HG02938 (cell line): ENCODE data around the gene CLEC7A.

Source experiments
- ATAC-seq: cut with Tn5 transposase; IDR thresholded peaks from one replicate; pipeline ENCODE4 v1.9.1; 2021; ENCODE audit warnings: mild to moderate bottlenecking, moderate library complexity; ENCODE audit not compliant: unreplicated experiment

Gene CLEC7A

GRCh38 chr12:10097521-10097920 lies 32.5 kb downstream of the CLEC7A start:
- ATAC-seq, result no peak

GRCh38 chr12:10095971-10096370 lies 34.0 kb downstream of the CLEC7A start:
- no peak for ATAC-seq

GRCh38 chr12:10094646-10095395 lies 35.2 kb downstream of the CLEC7A start:
- ATAC-seq, result no peak

GRCh38 chr12:10088955-10089900 lies 40.8 kb downstream of the CLEC7A start:
- ATAC-seq, result no peak

GRCh38 chr12:10088031-10088430 lies 42.0 kb downstream of the CLEC7A start:
- ATAC-seq, result no peak

GRCh38 chr12:10086387-10086786 lies 43.6 kb downstream of the CLEC7A start:
- ATAC-seq, result no peak

GRCh38 chr12:10084733-10085132 lies 45.3 kb downstream of the CLEC7A start:
- no peak for ATAC-seq

- ATAC-seq, result no peak
Observed at GRCh38 chr12:10082117-10082874, 47.7 kb downstream of the CLEC7A start.

- no peak for ATAC-seq
Observed at GRCh38 chr12:10075451-10075850, 54.5 kb downstream of the CLEC7A start.

GRCh38 chr12:10073261-10073660 lies 56.7 kb downstream of the CLEC7A start:
- no peak for ATAC-seq

- ATAC-seq, result no peak
Observed at GRCh38 chr12:10072131-10072530, 57.9 kb downstream of the CLEC7A start.

GRCh38 chr12:10070380-10070779 lies 59.6 kb downstream of the CLEC7A start:
- no peak for ATAC-seq

- no peak for ATAC-seq
Observed at GRCh38 chr12:10069976-10070375, 60.0 kb downstream of the CLEC7A start.

GRCh38 chr12:10069099-10069498 lies 60.9 kb downstream of the CLEC7A start:
- ATAC-seq, result no peak

- no peak for ATAC-seq
Observed at GRCh38 chr12:10068644-10069043, 61.4 kb downstream of the CLEC7A start.

GRCh38 chr12:10067942-10068341 lies 62.1 kb downstream of the CLEC7A start:
- no peak for ATAC-seq

- no peak for ATAC-seq
Observed at GRCh38 chr12:10067264-10067663, 62.7 kb downstream of the CLEC7A start.
